ENCODE data around the gene KRTAP12-1. TPM values are rescaled to one million over a fixed set of nuclear protein-coding genes. Genes with fewer than 3 reads are reported as not detected.

KRTAP12-1 gene
- polyA plus RNA-seq, 3 donors = not detected

- no peak overlapping the region for H3K27ac ChIP-seq (ENCODE audit: low read depth, low read length)
- 45 to 59% (median 56%) methylated on average over 9 of the region's 9 CpGs for WGBS, 3 donors
These were observed 31.2 kb upstream of the KRTAP12-1 start for GRCh38 chr21:44713130-44713529.

- WGBS, 3 donors = 13 to 23% (median 19%) methylated on average over 22 of the region's 22 CpGs
These were observed 30.5 kb upstream of the KRTAP12-1 start for GRCh38 chr21:44712203-44713028.

GRCh38 chr21:44711327-44712202, 29.6 kb upstream of the KRTAP12-1 start, which contains the start of gene TSPEAR:
TSPEAR (minus strand) TSS chr21:44711572; CDS start chr21:44711514, 58 bp downstream.
- 1 to 5% (median 5%) methylated on average over 41 of the region's 41 CpGs for WGBS, 3 donors
- no peak within 1 kb of the TSS for H3K27ac ChIP-seq (ENCODE audit: low read depth, low read length)

More at GRCh38 chr21:44712203-44713028, 30.5 kb upstream of the KRTAP12-1 start:
- H3K27ac ChIP-seq (ENCODE audit: low read depth, low read length) = no peak overlapping the region

GRCh38 chr21:44710756-44711326, 28.9 kb upstream of the KRTAP12-1 start:
- WGBS, 3 donors = 7 to 10% (median 7%) methylated on average over 20 of the region's 20 CpGs

GRCh38 chr21:44710294-44710665, 28.3 kb upstream of the KRTAP12-1 start:
- WGBS, 3 donors = 4 to 5% (median 5%) methylated on average over 17 of the region's 17 CpGs
- no peak overlapping the region for H3K27ac ChIP-seq (ENCODE audit: low read depth, low read length)

More at GRCh38 chr21:44710756-44711326, 28.9 kb upstream of the KRTAP12-1 start:
- H3K27ac ChIP-seq (ENCODE audit: low read depth, low read length) = no peak overlapping the region

- WGBS, 3 donors = 3 to 5% (median 5%) methylated on average over 45 of the region's 45 CpGs
- H3K27ac ChIP-seq (ENCODE audit: low read depth, low read length) = no peak overlapping the region
These were observed 27.7 kb upstream of the KRTAP12-1 start for GRCh38 chr21:44709426-44710293.

GRCh38 chr21:44708866-44709425, 27.0 kb upstream of the KRTAP12-1 start:
- 4 to 12% (median 5%) methylated on average over 24 to 25 of the region's 25 CpGs for WGBS, 3 donors
- H3K27ac ChIP-seq (ENCODE audit: low read depth, low read length) = no peak overlapping the region

GRCh38 chr21:44708213-44708865, 26.4 kb upstream of the KRTAP12-1 start:
- no peak overlapping the region for H3K27ac ChIP-seq (ENCODE audit: low read depth, low read length)
- WGBS, 3 donors = 4 to 12% (median 9%) methylated on average over 13 of the region's 13 CpGs

GRCh38 chr21:44706706-44707581, 25.0 kb upstream of the KRTAP12-1 start:
- 7 to 9% (median 7%) methylated on average over 39 to 46 of the region's 46 CpGs for WGBS, 3 donors

GRCh38 chr21:44706026-44706705, 24.2 kb upstream of the KRTAP12-1 start:
- 6 to 10% (median 8%) methylated on average over 52 to 54 of the region's 54 CpGs for WGBS, 3 donors

More at GRCh38 chr21:44706706-44707581, 25.0 kb upstream of the KRTAP12-1 start:
- no peak overlapping the region for H3K27ac ChIP-seq (ENCODE audit: low read depth, low read length)

GRCh38 chr21:44704636-44705001, 22.7 kb upstream of the KRTAP12-1 start:
- WGBS, 3 donors = 17 to 27% (median 18%) methylated on average over 13 of the region's 13 CpGs

More at GRCh38 chr21:44706026-44706705, 24.2 kb upstream of the KRTAP12-1 start:
- no peak overlapping the region for H3K27ac ChIP-seq (ENCODE audit: low read depth, low read length)

GRCh38 chr21:44703731-44704635, 22.0 kb upstream of the KRTAP12-1 start:
- 34 to 39% (median 39%) methylated on average over 13 of the region's 13 CpGs for WGBS, 3 donors
- no peak overlapping the region for H3K27ac ChIP-seq (ENCODE audit: low read depth, low read length)

More at GRCh38 chr21:44704636-44705001, 22.7 kb upstream of the KRTAP12-1 start:
- H3K27ac ChIP-seq (ENCODE audit: low read depth, low read length) = no peak overlapping the region

GRCh38 chr21:44702973-44703730, 21.2 kb upstream of the KRTAP12-1 start:
- H3K27ac ChIP-seq (ENCODE audit: low read depth, low read length) = no peak overlapping the region
- WGBS, 3 donors = 35 to 51% (median 48%) methylated on average over 16 of the region's 16 CpGs
